ENCODE data around the gene ZNF83. TPM values are rescaled to one million over a fixed set of nuclear protein-coding genes. Genes with fewer than 3 reads are reported as not detected.
"Not testable (repeated sequence)": the region's sequence is repeated elsewhere in the genome, so short reads cannot be mapped to it uniquely, and the experiment has no call there.

ZNF83 gene
- total and polyA plus RNA-seq, 2 donors (not counting 1 experiment from before 2014, with no cell fraction given), result 92.3 to 95.8 TPM

DNA sequence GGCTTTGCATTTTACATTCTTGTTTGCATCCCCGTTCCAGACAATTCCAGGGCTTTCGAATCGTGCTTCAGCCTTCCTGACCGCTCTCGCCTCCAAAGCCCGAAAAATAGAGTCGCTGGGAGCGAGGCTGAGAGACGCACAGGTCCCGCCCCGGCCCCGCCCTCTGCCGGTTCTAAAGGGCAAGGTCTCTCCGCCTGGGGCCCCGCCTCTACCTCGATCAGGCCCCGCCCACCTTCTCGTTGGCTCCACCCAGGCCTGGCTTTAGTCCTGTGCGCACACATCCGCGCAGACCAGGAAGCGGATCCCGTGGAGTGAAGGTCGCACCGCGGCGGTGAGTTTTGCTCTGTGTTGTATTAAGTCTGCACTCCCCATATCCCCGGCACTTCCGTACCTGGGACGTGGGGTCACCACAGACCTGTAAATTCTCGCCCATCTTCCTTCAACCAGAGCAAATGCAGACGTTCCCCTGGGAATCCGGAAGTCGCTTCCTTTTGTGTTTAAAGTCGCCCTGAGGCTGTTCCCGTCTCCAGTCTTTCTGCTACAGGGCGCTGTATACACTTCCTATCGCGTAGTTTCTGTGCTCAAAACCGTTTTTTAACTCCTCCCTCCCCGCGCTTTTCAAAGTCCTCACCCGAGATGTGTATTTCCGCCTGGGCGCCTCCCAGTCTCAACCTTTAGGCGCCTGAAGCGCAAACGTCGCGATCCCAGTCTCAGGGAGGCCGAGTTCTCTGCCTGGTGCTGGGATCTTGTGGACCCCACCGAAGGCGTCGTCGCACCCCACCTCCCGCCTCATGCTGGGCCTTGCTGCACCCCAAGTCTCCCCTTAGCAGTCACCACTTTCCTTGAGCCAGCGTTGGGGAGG lies 67.9 kb downstream of the ZNF83 start, which contains the start of gene ZNF701:
ZNF701 (plus strand) TSS at position 288 of the 862 bp plus-strand sequence. CDS start 3,861 bp downstream, outside the sequence.
- Histone ChIP-seq H3K4me2 (replicated peaks; ENCODE audit: low read depth, low read length, poor library complexity, severe bottlenecking) (peak within 1 kb of the TSS; percentile 99), H3K36me3 (replicated peaks in 1 of 2; ENCODE audit: control extremely low read depth in 1 of 2, control insufficient read depth in 1 of 2, extremely low read depth in 1 of 2, insufficient read depth in 2 of 2, low read length in 1 of 2) (peaks cover 3 to 28% of the 10 kb centered on the region in 2 experiments), H3K9me3 (ENCODE audit: control extremely low read depth in 1 of 3, control insufficient read depth in 2 of 3, insufficient read depth in 1 of 3, low read length in 2 of 3) (peaks cover 1 to 40% (median 3%) of the 10 kb centered on the region in 3 donors), H3K79me2 (ENCODE audit: control insufficient read depth, insufficient read depth, low read length) (peaks cover 48% of the 10 kb centered on the region), H4K20me1 (ENCODE audit: control insufficient read depth, insufficient read depth, low read length, poor library complexity, severe bottlenecking) (no peaks in the 10 kb centered on the region), H3K27ac (ENCODE audit: low read length in 2 of 2) (peak within 1 kb of the TSS; percentile 77 to 87), H3K9ac (ENCODE audit: low read length) (peak within 1 kb of the TSS; percentile 87), H3K4me3 (ENCODE audit: control extremely low read depth in 1 of 5, extremely low read depth in 1 of 5, insufficient read depth in 1 of 5, low read depth in 2 of 5, low read length in 4 of 5) (peak within 1 kb of the TSS; percentile 84 to 98 (median 98)), H3K27me3 (replicated peaks in 1 of 4; ENCODE audit: control extremely low read depth in 1 of 4, control insufficient read depth in 3 of 4, insufficient read depth in 4 of 4, low read length in 3 of 4) (no peaks in the 10 kb centered on the region), H3K4me1 (ENCODE audit: control insufficient read depth in 2 of 2, insufficient read depth in 2 of 2, low read length in 2 of 2) (peaks cover 11 to 14% of the 10 kb centered on the region in 2 donors), H2AFZ (ENCODE audit: insufficient read depth, low read depth, low read length, poor library complexity, severe bottlenecking) (peak within 1 kb of the TSS; percentile 89)
- peak; percentile 99 for ATAC-seq (ENCODE audit: low read depth)
- peak; percentile 96 for DNase-seq
- Mint-ChIP-seq H3K4me3 (peak within 1 kb of the TSS; percentile 87), H3K27ac (peak within 1 kb of the TSS; percentile 82), H3K4me1 (peaks cover 33% of the 10 kb centered on the region), H3K9me3 (ENCODE audit: insufficient read depth) (peaks cover 5% of the 10 kb centered on the region), H3K27me3 (no peaks in the 10 kb centered on the region)
- intact Hi-C loops (cut with micrococcal nuclease), result loop anchor here (1.0 kb wide), 8 partner anchors 31 to 763 kb away; partner anchors contain the start of genes ZNF600, ZNF766, ZNF808 and ZNF83
- CTCF ChIA-PET, result no interaction called here
- under 1% methylated on average over 49 of the region's 57 CpGs for WGBS (ENCODE audit: insufficient coverage)
- no peak for TF ChIP-seq EZH2 (IDR thresholded peaks at IDR 0.05; ENCODE audit: borderline replicate concordance, insufficient read depth, low read depth, low read length, poor library complexity, severe bottlenecking)
- TF ChIP-seq, protein P1, sequence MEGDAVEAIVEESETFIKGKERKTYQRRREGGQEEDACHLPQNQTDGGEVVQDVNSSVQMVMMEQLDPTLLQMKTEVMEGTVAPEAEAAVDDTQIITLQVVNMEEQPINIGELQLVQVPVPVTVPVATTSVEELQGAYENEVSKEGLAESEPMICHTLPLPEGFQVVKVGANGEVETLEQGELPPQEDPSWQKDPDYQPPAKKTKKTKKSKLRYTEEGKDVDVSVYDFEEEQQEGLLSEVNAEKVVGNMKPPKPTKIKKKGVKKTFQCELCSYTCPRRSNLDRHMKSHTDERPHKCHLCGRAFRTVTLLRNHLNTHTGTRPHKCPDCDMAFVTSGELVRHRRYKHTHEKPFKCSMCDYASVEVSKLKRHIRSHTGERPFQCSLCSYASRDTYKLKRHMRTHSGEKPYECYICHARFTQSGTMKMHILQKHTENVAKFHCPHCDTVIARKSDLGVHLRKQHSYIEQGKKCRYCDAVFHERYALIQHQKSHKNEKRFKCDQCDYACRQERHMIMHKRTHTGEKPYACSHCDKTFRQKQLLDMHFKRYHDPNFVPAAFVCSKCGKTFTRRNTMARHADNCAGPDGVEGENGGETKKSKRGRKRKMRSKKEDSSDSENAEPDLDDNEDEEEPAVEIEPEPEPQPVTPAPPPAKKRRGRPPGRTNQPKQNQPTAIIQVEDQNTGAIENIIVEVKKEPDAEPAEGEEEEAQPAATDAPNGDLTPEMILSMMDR (IDR thresholded peaks at IDR 0.05), result peak; percentile 45
- POLR2A ChIA-PET, result interaction anchor here (0.6 kb wide), 2 partner anchors 33 kb away, joined by 4 to 5 read pairs; no protein-coding TSS in a partner anchor

DNA sequence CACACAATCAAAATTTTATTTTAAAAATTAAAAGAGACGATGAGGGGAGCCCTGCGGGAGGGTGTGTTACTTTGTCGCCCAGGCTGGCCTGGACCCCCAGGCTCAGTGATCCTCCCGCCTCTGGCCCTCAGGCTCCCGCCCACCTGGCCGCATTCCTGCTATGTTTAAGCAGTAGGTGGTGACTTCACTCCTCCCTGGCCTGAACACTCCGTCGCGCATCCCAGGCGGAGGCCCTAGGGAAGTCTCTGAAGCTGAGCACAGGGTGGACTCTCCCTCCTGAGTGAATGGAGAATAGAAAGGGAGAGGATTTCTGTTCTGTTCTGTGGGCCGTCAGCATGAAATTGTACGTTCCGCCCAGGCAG lies 68.5 kb downstream of the ZNF83 start:
- H3K9me3 ChIP-seq (ENCODE audit: control extremely low read depth in 1 of 3, control insufficient read depth in 2 of 3, insufficient read depth in 1 of 3, low read length in 2 of 3), result peaks cover 1 to 42% (median 5%) of the 10 kb centered on the region in 3 donors
- Mint-ChIP-seq H3K4me1 (peaks cover 33% of the 10 kb centered on the region), H3K4me3 (peak overlapping the region; percentile 87), H3K27ac (peak overlapping the region; percentile 82)
- intact Hi-C loops (cut with micrococcal nuclease); H4K20me1 ChIP-seq (ENCODE audit: control insufficient read depth, insufficient read depth, low read length, poor library complexity, severe bottlenecking); DNase-seq; POLR2A ChIA-PET; H3K27me3 Mint-ChIP-seq; H3K27me3 ChIP-seq (replicated peaks in 1 of 4; ENCODE audit: control extremely low read depth in 1 of 4, control insufficient read depth in 3 of 4, insufficient read depth in 4 of 4, low read length in 3 of 4); H3K9me3 Mint-ChIP-seq (ENCODE audit: insufficient read depth); CTCF ChIA-PET: not testable (repeated sequence)
- peak overlapping the region; percentile 18 to 33 for H3K27ac ChIP-seq (ENCODE audit: low read length in 2 of 2)
- peak overlapping the region; percentile 89 for H2AFZ ChIP-seq (ENCODE audit: insufficient read depth, low read depth, low read length, poor library complexity, severe bottlenecking)
- peak; percentile 2 for ATAC-seq (ENCODE audit: low read depth)
- peaks cover 3 to 24% of the 10 kb centered on the region in 2 experiments for H3K36me3 ChIP-seq (replicated peaks in 1 of 2; ENCODE audit: control extremely low read depth in 1 of 2, control insufficient read depth in 1 of 2, extremely low read depth in 1 of 2, insufficient read depth in 2 of 2, low read length in 1 of 2)
- WGBS (ENCODE audit: insufficient coverage), result 25% methylated on average over 4 of the region's 13 CpGs
- peak overlapping the region; percentile 87 for H3K9ac ChIP-seq (ENCODE audit: low read length)
- peaks cover 48% of the 10 kb centered on the region for H3K79me2 ChIP-seq (ENCODE audit: control insufficient read depth, insufficient read depth, low read length)
- H3K4me1 ChIP-seq (ENCODE audit: control insufficient read depth in 2 of 2, insufficient read depth in 2 of 2, low read length in 2 of 2), result peaks cover 11 to 14% of the 10 kb centered on the region in 2 donors
- H3K4me2 ChIP-seq (replicated peaks; ENCODE audit: low read depth, low read length, poor library complexity, severe bottlenecking), result peak overlapping the region; percentile 99
- H3K4me3 ChIP-seq (ENCODE audit: control extremely low read depth in 1 of 5, extremely low read depth in 1 of 5, insufficient read depth in 1 of 5, low read depth in 2 of 5, low read length in 4 of 5), result peak overlapping the region; percentile 41 to 98 (median 92)
